ENCODE results near the gene CCDC34. TPM values are rescaled to one million over a fixed set of nuclear protein-coding genes. Genes with fewer than 3 reads are reported as not detected.

CCDC34 gene, protein sequence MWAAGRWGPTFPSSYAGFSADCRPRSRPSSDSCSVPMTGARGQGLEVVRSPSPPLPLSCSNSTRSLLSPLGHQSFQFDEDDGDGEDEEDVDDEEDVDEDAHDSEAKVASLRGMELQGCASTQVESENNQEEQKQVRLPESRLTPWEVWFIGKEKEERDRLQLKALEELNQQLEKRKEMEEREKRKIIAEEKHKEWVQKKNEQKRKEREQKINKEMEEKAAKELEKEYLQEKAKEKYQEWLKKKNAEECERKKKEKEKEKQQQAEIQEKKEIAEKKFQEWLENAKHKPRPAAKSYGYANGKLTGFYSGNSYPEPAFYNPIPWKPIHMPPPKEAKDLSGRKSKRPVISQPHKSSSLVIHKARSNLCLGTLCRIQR
- 6.5 and 13.3 TPM in 2 replicates for total RNA-seq

GRCh38 chr11:27362749-27363575 lies at the start of gene CCDC34:
Gene CCDC34 (minus strand): TSS chr11:27363215. CDS start chr11:27363194, 21 bp downstream.

Other genes with a start within 250 kb of the CCDC34 start
- 3.7 and 3.9 TPM in 2 replicates for gene LGR4, start 109.6 kb upstream of the CCDC34 start, total RNA-seq
- gene LIN7C, start 143.6 kb upstream of the CCDC34 start, total RNA-seq = 21.7 and 27.6 TPM in 2 replicates